ENCODE results near the gene SLC39A8. TPM values are rescaled to one million over a fixed set of nuclear protein-coding genes. Genes with fewer than 3 reads are reported as not detected.

SLC39A8 gene
- total RNA-seq, 1 experiment from 2014 or later: 13.2 TPM

- TF ChIP-seq, protein P1, sequence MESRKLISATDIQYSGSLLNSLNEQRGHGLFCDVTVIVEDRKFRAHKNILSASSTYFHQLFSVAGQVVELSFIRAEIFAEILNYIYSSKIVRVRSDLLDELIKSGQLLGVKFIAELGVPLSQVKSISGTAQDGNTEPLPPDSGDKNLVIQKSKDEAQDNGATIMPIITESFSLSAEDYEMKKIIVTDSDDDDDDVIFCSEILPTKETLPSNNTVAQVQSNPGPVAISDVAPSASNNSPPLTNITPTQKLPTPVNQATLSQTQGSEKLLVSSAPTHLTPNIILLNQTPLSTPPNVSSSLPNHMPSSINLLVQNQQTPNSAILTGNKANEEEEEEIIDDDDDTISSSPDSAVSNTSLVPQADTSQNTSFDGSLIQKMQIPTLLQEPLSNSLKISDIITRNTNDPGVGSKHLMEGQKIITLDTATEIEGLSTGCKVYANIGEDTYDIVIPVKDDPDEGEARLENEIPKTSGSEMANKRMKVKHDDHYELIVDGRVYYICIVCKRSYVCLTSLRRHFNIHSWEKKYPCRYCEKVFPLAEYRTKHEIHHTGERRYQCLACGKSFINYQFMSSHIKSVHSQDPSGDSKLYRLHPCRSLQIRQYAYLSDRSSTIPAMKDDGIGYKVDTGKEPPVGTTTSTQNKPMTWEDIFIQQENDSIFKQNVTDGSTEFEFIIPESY (IDR thresholded peaks at IDR 0.05; ENCODE audit: extremely low read depth, insufficient replicate concordance, low read length): no peak
- TF ChIP-seq, protein P2, sequence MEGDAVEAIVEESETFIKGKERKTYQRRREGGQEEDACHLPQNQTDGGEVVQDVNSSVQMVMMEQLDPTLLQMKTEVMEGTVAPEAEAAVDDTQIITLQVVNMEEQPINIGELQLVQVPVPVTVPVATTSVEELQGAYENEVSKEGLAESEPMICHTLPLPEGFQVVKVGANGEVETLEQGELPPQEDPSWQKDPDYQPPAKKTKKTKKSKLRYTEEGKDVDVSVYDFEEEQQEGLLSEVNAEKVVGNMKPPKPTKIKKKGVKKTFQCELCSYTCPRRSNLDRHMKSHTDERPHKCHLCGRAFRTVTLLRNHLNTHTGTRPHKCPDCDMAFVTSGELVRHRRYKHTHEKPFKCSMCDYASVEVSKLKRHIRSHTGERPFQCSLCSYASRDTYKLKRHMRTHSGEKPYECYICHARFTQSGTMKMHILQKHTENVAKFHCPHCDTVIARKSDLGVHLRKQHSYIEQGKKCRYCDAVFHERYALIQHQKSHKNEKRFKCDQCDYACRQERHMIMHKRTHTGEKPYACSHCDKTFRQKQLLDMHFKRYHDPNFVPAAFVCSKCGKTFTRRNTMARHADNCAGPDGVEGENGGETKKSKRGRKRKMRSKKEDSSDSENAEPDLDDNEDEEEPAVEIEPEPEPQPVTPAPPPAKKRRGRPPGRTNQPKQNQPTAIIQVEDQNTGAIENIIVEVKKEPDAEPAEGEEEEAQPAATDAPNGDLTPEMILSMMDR (IDR thresholded peaks at IDR 0.05 in 2 of 3, conservative IDR thresholded peaks at IDR 0.05 in 1 of 3; ENCODE audit: borderline replicate concordance in 1 of 3, insufficient read depth in 1 of 3, low read depth in 2 of 3, low read length in 2 of 3): no peak
- no peak for TF ChIP-seq ZNF274 (IDR thresholded peaks at IDR 0.05; ENCODE audit: low read depth, low read length)
- TF ChIP-seq ZFX (IDR thresholded peaks at IDR 0.05): no peak
- no peak for TF ChIP-seq YY1 (IDR thresholded peaks at IDR 0.05; ENCODE audit: extremely low read depth, insufficient replicate concordance, low read depth, low read length)
- TF ChIP-seq ELF1 (IDR thresholded peaks at IDR 0.05; ENCODE audit: borderline replicate concordance, low read depth): no peak
- TF ChIP-seq, protein P3, sequence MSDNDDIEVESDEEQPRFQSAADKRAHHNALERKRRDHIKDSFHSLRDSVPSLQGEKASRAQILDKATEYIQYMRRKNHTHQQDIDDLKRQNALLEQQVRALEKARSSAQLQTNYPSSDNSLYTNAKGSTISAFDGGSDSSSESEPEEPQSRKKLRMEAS (IDR thresholded peaks at IDR 0.05): no peak
Observed at GRCh38 chr4:102328045-102328444, 17.2 kb downstream of the SLC39A8 start (continued).

DNA sequence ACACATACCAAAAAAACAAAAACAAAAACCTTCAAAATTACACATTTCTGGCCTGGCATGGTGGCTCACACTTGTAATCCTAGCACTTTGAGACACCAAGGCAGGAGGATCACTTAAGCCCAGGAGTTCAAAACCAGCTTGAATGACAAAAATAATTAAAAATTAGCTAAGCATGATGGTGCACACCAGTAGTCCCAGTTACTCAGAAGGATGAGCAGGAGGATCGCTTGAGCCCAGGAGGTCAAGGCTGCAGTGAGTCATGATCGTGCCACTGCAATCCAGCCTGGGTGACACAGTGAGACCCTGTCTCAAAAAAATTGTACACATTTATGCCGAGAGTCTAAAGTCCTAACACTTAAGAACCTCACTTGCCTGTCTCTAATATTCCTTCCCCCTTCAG is 18.3 kb downstream of the SLC39A8 start:
- BruUV-seq (replicated peaks): no TSS peak
- H3K27ac ChIP-seq (ENCODE audit: low read depth, low read length): no peak overlapping the region
- no peaks in the 10 kb centered on the region for H3K36me3 ChIP-seq (ENCODE audit: control insufficient read depth in 1 of 2, insufficient read depth in 2 of 2, low read length in 2 of 2)
- ATAC-seq (no peak), DNase-seq (ENCODE audit: low read depth, low spot score) (no peak)
- no peaks in the 10 kb centered on the region for H4K20me1 ChIP-seq (ENCODE audit: insufficient read depth)
- H3K27me3 ChIP-seq (ENCODE audit: insufficient read depth, low read length): no peaks in the 10 kb centered on the region
- TF ChIP-seq RAD21 (IDR thresholded peaks at IDR 0.05; ENCODE audit: low read depth): no peak
- TF ChIP-seq ZNF274 (IDR thresholded peaks at IDR 0.05; ENCODE audit: low read depth, low read length): no peak
- TF ChIP-seq SP1 (IDR thresholded peaks at IDR 0.05; ENCODE audit: low read depth): no peak
- no peak for TF ChIP-seq YY1 (IDR thresholded peaks at IDR 0.05; ENCODE audit: extremely low read depth, insufficient replicate concordance, low read depth, low read length)
- no peak for TF ChIP-seq JUND (IDR thresholded peaks at IDR 0.05)
- no peak for TF ChIP-seq SIN3A (IDR thresholded peaks at IDR 0.05; ENCODE audit: low read depth)
- TF ChIP-seq, protein P3 (IDR thresholded peaks at IDR 0.05): no peak
- TF ChIP-seq TCF7L2 (IDR thresholded peaks at IDR 0.05; ENCODE audit: borderline replicate concordance, extremely low read depth, insufficient read depth, insufficient read length): no peak
- TF ChIP-seq, protein P1 (IDR thresholded peaks at IDR 0.05; ENCODE audit: extremely low read depth, insufficient replicate concordance, low read length): no peak
- no peak for TF ChIP-seq EZH2 (IDR thresholded peaks at IDR 0.05)
- no peak for TF ChIP-seq CBX3 (IDR thresholded peaks at IDR 0.05; ENCODE audit: low read depth)
- no peaks in the 10 kb centered on the region for H3K4me1 ChIP-seq (ENCODE audit: control insufficient read depth in 1 of 2, insufficient read depth in 2 of 2, low read length in 2 of 2)
- ChIA-PET POLR2A (no interaction called here), CTCF (no interaction called here), RAD21 (ENCODE audit: low non-redundant PET in 1 of 2, low total read pairs in 2 of 2, uncharacterized antibody in 2 of 2, unreplicated experiment in 2 of 2) (no interaction called here)
- no peak overlapping the region for H3K9ac ChIP-seq (ENCODE audit: low read length)
- intact Hi-C loops (cut with micrococcal nuclease): no loop called here
- no peak overlapping the region for H2AFZ ChIP-seq (ENCODE audit: low read depth, low read length, poor library complexity, severe bottlenecking)
- peaks cover 2% of the 10 kb centered on the region; the same call in 1 of the 2 replicates for H3K9me2 ChIP-seq (ENCODE audit: insufficient read depth)
- no peak overlapping the region for H3K4me2 ChIP-seq (ENCODE audit: low read length)
- no peaks in the 10 kb centered on the region for H3K79me2 ChIP-seq (ENCODE audit: insufficient read depth, low read length)
- H3K4me3 ChIP-seq (replicated peaks in 1 of 2; ENCODE audit: low read depth in 1 of 2, low read length in 2 of 2): no peak overlapping the region
- no peaks in the 10 kb centered on the region for H3K9me3 ChIP-seq (ENCODE audit: control insufficient read depth in 1 of 2, insufficient read depth in 1 of 2, low read depth in 1 of 2, low read length in 2 of 2)
